SK-N-SH treated with all-trans-retinoic acid at 6 μM for 48 hours (cell line): Measurements from ENCODE around the gene ASTN2.

ENCODE experiments used
- ATAC-seq: fragments of 200-7000 bp; cut with Tn5 transposase; 3 replicates; pipeline ENCODE4 v1.9.1; 2020; ENCODE audit warnings: mild to moderate bottlenecking, moderate library complexity
- ARNTL ChIP-seq: fragments of 450-650 bp; formaldehyde crosslinking; IDR thresholded peaks from 2 replicates; pipeline ENCODE4 v1.5.0; 2020; ENCODE audit warnings: low read depth, mild to moderate bottlenecking, moderate library complexity, borderline replicate concordance
- BACH2 ChIP-seq: fragments of 250-450 bp; sonication (Bioruptor Pico); IDR thresholded peaks from 2 replicates; pipeline ENCODE4 v1.9.0; 2021; ENCODE audit warnings: mild to moderate bottlenecking, borderline replicate concordance
- CSDC2 ChIP-seq: fragments of 250-450 bp; sonication (Bioruptor Pico); IDR thresholded peaks from 2 replicates; pipeline ENCODE4 v1.5.0; 2020; ENCODE audit warnings: mild to moderate bottlenecking, moderate library complexity
- ESRRG ChIP-seq: fragments of 250-450 bp; sonication (Bioruptor Pico); IDR thresholded peaks from 2 replicates; pipeline ENCODE4 v1.6.1; 2021; ENCODE audit warnings: mild to moderate bottlenecking
- GLIS3 ChIP-seq: fragments of 250-450 bp; sonication (Bioruptor Pico); IDR thresholded peaks from 2 replicates; pipeline ENCODE4 v1.5.0; 2020; ENCODE audit warnings: mild to moderate bottlenecking, moderate library complexity
- ISL1 ChIP-seq: fragments of 250-450 bp; sonication (Bioruptor Pico); IDR thresholded peaks from 2 replicates; pipeline ENCODE4 v2.1.2; 2022; ENCODE audit warnings: mild to moderate bottlenecking, moderate library complexity
- PPARA ChIP-seq: fragments of 250-450 bp; sonication (Bioruptor Pico); IDR thresholded peaks from 2 replicates; pipeline ENCODE4 v1.5.0; 2020; ENCODE audit warnings: mild to moderate bottlenecking, borderline replicate concordance
- RARB ChIP-seq: fragments of 250-450 bp; sonication (Bioruptor Pico); IDR thresholded peaks from 2 replicates; pipeline ENCODE4 v1.8.0; 2021; ENCODE audit warnings: mild to moderate bottlenecking, moderate library complexity
- SNAI2 ChIP-seq: fragments of 250-450 bp; sonication (Bioruptor Pico); IDR thresholded peaks from 2 replicates; pipeline ENCODE4 v1.5.0; 2020; ENCODE audit warnings: mild to moderate bottlenecking, moderate library complexity
- TCF4 ChIP-seq: fragments of 250-450 bp; sonication (Bioruptor Pico); IDR thresholded peaks from 2 replicates; pipeline ENCODE4 v1.8.0; 2021; ENCODE audit warnings: mild to moderate bottlenecking, moderate library complexity, borderline replicate concordance
- TOX ChIP-seq: fragments of 250-450 bp; sonication (Bioruptor Pico); IDR thresholded peaks from 2 replicates; pipeline ENCODE4 v1.8.0; 2021; ENCODE audit warnings: mild to moderate bottlenecking, moderate library complexity, borderline replicate concordance
- ZC3H10 ChIP-seq: fragments of 250-450 bp; sonication (Bioruptor Pico); IDR thresholded peaks from 2 replicates; pipeline ENCODE4 v1.5.1; 2021; ENCODE audit warnings: mild to moderate bottlenecking, moderate library complexity
- ZFP3 ChIP-seq: fragments of 250-450 bp; sonication (Bioruptor Pico); IDR thresholded peaks from 2 replicates; pipeline ENCODE4 v1.5.0; 2020; ENCODE audit warnings: mild to moderate bottlenecking, moderate library complexity
- ZFP30 ChIP-seq: fragments of 450-650 bp; formaldehyde crosslinking; IDR thresholded peaks from 2 replicates; pipeline ENCODE4 v1.5.0; 2022; ENCODE audit warnings: mild to moderate bottlenecking, moderate library complexity
- ZNF565 ChIP-seq: fragments of 450-650 bp; formaldehyde crosslinking; conservative IDR thresholded peaks from 2 replicates; pipeline ENCODE4 v1.5.0; 2020; ENCODE audit warnings: low read depth, mild to moderate bottlenecking, moderate library complexity
- ZNF70 ChIP-seq: fragments of 450-650 bp; formaldehyde crosslinking; IDR thresholded peaks from 2 replicates; pipeline ENCODE4 v1.5.0; 2020; ENCODE audit warnings: mild to moderate bottlenecking, moderate library complexity
- ZNF8 ChIP-seq: fragments of 450-650 bp; formaldehyde crosslinking; IDR thresholded peaks from 2 replicates; pipeline ENCODE4 v1.5.0; 2020; ENCODE audit warnings: mild to moderate bottlenecking, moderate library complexity
- TF ChIP-seq, protein P1 (sequence below): fragments of 250-450 bp; sonication (Bioruptor Pico); IDR thresholded peaks from 2 replicates; pipeline ENCODE4 v1.8.0; 2021; ENCODE audit warnings: low read depth, mild to moderate bottlenecking, moderate library complexity, borderline replicate concordance
- TF ChIP-seq, protein P2 (sequence below): fragments of 250-450 bp; sonication (Bioruptor Pico); IDR thresholded peaks from 2 replicates; pipeline ENCODE4 v1.5.0; 2020; ENCODE audit warnings: mild to moderate bottlenecking, moderate library complexity
- TF ChIP-seq, protein P3 (sequence below): fragments of 250-450 bp; sonication (Bioruptor Pico); IDR thresholded peaks from 2 replicates; pipeline ENCODE4 v1.5.1; 2020; ENCODE audit warnings: low read depth, mild to moderate bottlenecking, moderate library complexity
- TF ChIP-seq, protein P4 (sequence below): fragments of 250-450 bp; sonication (Bioruptor Pico); IDR thresholded peaks from 2 replicates; pipeline ENCODE4 v1.8.0; 2020; ENCODE audit warnings: mild to moderate bottlenecking, moderate library complexity, borderline replicate concordance

The ASTN2 gene

DNA sequence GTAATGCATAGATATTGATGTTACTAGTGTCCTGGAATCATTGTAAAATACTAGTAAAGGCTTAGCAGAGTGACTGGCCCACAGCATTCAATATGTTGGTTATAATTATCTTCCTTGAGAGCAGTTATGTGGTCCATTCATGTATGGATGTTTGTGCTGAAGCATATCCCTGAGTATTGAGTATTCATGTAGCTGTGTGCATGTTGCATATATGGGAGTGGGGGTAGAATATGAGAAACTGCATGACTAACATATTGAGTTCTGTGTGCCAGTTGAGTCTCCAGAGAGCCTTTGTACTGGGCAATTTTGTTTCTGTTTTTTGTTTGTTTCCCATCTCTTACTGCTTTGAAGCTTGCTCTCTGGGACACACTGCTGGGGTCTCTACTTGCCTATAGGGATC lies 950.4 kb downstream of the ASTN2 start:
- TF ChIP-seq PPARA (no peak), ARNTL (CRISPR knock-in tag) (no peak), TOX (no peak), CSDC2 (CRISPR knock-in tag) (no peak), GLIS3 (no peak), ZC3H10 (CRISPR knock-in tag) (no peak)
- TF ChIP-seq, protein P1, sequence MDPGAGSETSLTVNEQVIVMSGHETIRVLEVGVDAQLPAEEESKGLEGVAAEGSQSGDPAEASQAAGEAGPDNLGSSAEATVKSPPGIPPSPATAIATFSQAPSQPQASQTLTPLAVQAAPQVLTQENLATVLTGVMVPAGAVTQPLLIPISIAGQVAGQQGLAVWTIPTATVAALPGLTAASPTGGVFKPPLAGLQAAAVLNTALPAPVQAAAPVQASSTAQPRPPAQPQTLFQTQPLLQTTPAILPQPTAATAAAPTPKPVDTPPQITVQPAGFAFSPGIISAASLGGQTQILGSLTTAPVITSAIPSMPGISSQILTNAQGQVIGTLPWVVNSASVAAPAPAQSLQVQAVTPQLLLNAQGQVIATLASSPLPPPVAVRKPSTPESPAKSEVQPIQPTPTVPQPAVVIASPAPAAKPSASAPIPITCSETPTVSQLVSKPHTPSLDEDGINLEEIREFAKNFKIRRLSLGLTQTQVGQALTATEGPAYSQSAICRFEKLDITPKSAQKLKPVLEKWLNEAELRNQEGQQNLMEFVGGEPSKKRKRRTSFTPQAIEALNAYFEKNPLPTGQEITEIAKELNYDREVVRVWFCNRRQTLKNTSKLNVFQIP, result no peak
- TF ChIP-seq, protein P2, sequence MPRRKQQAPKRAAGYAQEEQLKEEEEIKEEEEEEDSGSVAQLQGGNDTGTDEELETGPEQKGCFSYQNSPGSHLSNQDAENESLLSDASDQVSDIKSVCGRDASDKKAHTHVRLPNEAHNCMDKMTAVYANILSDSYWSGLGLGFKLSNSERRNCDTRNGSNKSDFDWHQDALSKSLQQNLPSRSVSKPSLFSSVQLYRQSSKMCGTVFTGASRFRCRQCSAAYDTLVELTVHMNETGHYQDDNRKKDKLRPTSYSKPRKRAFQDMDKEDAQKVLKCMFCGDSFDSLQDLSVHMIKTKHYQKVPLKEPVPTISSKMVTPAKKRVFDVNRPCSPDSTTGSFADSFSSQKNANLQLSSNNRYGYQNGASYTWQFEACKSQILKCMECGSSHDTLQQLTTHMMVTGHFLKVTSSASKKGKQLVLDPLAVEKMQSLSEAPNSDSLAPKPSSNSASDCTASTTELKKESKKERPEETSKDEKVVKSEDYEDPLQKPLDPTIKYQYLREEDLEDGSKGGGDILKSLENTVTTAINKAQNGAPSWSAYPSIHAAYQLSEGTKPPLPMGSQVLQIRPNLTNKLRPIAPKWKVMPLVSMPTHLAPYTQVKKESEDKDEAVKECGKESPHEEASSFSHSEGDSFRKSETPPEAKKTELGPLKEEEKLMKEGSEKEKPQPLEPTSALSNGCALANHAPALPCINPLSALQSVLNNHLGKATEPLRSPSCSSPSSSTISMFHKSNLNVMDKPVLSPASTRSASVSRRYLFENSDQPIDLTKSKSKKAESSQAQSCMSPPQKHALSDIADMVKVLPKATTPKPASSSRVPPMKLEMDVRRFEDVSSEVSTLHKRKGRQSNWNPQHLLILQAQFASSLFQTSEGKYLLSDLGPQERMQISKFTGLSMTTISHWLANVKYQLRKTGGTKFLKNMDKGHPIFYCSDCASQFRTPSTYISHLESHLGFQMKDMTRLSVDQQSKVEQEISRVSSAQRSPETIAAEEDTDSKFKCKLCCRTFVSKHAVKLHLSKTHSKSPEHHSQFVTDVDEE (CRISPR knock-in tag), result no peak
- TF ChIP-seq, protein P3, sequence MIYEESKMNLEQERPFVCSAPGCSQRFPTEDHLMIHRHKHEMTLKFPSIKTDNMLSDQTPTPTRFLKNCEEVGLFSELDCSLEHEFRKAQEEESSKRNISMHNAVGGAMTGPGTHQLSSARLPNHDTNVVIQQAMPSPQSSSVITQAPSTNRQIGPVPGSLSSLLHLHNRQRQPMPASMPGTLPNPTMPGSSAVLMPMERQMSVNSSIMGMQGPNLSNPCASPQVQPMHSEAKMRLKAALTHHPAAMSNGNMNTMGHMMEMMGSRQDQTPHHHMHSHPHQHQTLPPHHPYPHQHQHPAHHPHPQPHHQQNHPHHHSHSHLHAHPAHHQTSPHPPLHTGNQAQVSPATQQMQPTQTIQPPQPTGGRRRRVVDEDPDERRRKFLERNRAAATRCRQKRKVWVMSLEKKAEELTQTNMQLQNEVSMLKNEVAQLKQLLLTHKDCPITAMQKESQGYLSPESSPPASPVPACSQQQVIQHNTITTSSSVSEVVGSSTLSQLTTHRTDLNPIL, result no peak
- TF ChIP-seq, protein P4, sequence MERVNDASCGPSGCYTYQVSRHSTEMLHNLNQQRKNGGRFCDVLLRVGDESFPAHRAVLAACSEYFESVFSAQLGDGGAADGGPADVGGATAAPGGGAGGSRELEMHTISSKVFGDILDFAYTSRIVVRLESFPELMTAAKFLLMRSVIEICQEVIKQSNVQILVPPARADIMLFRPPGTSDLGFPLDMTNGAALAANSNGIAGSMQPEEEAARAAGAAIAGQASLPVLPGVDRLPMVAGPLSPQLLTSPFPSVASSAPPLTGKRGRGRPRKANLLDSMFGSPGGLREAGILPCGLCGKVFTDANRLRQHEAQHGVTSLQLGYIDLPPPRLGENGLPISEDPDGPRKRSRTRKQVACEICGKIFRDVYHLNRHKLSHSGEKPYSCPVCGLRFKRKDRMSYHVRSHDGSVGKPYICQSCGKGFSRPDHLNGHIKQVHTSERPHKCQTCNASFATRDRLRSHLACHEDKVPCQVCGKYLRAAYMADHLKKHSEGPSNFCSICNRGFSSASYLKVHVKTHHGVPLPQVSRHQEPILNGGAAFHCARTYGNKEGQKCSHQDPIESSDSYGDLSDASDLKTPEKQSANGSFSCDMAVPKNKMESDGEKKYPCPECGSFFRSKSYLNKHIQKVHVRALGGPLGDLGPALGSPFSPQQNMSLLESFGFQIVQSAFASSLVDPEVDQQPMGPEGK (CRISPR knock-in tag), result no peak

DNA sequence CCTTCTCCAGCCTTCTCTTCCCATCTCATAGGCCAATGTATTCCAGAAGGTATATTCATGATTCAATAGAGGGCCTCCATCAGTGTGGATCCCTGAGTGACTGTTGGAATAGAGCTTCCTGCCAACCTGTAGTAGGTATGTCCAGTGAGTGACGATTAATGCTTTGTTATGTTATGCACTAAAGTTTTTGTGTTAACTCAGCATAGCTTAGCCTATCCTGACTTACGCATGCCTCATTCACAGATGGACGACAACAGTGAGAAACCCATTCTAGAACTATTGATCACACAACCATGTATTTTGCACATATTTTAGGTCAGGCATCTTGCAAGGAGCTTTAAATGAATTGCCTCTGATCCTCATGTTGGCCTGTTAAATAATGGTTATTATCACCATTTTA lies 953.2 kb downstream of the ASTN2 start:
- TF ChIP-seq, protein P2 (CRISPR knock-in tag), result no peak
- TF ChIP-seq GLIS3 (no peak), ISL1 (CRISPR knock-in tag) (no peak), SNAI2 (CRISPR knock-in tag) (no peak), ZNF70 (CRISPR knock-in tag) (no peak), ZNF8 (CRISPR knock-in tag) (no peak), TOX (no peak), BACH2 (CRISPR knock-in tag) (no peak), RARB (CRISPR knock-in tag) (no peak), TCF4 (CRISPR knock-in tag) (no peak), ZC3H10 (CRISPR knock-in tag) (no peak), ZFP30 (CRISPR knock-in tag) (no peak), ZNF565 (no peak), ARNTL (CRISPR knock-in tag) (no peak), ESRRG (CRISPR knock-in tag) (no peak), ZFP3 (no peak)
- TF ChIP-seq, protein P1, result no peak
- TF ChIP-seq, protein P3, result no peak
- no peak for ATAC-seq

More for the DNA sequence above, 950.4 kb downstream of the ASTN2 start:
- ATAC-seq, result no peak
